Measurements from ENCODE around the gene RAMACL.

Gene RAMACL

GRCh38 chr6:166617359-166617758 is 30.9 kb upstream of the RAMACL start:
- DNase-seq: no peak

DNA sequence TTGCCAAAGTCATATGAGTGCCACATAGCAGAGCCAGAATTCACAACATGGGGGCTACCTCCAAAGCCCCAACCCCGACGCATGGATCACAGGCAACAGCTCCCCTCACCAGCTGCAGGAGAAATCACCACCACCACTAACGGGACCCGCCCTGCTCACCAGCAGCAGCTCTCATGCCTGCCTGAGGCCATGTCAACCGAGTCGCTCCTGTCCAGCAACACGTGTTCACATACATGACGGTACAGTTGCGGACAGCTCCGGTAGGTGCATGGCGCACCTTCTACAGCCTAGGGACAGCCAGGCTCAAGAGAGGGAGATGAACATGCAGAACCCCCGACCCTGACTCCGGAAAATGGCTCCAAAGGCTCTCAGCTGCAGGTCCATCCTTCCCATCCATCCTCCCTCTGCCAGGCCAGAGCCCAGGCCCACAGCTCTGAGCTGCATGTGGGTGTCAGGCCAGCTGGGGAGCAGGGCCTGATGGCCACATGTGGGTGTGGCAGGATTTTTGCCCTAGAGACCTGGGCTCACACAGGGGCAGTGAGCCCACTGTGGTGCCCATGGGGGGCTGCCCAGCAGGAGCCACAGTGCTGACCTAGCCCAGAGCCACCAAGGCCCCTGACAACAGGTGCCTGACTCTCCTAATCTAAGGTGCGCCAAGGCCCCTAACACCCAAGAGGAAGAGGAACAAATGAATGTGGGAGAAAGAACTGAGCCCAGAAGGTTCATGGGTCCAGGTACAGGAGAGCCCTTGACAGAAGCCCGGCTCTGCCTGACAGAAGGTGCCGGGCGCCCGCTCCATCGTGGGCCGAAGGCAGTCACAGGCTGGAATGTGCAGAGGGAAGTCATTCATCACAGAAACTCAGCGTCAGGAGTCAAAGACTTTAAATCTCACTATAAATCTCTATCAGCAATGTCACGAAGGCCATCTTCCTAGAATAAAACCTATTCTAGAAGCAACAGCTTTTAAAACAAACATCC is 30.1 kb upstream of the RAMACL start:
- no peak for DNase-seq

- DNase-seq: no peak
These were observed 28.7 kb upstream of the RAMACL start for GRCh38 chr6:166615059-166615770.

DNA sequence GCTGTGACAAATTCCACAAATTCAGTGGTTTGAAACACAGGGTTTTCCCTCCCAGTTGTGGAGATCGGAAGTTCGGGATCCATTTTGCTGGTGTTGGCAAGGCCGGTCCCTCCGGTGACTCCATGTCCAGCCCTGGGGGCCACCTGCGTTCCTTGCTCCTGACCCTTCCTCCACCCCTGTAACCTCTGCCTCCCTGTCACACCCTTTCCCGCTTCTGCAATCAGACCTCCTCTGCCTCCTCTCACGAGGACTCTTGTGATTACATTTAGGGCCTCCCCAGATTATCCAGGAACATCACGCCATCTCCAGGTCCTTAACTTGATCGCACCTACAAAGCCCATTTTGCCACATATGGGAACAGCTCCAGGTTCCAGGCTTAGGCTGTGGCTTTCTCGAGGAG is 28.1 kb upstream of the RAMACL start:
- DNase-seq: no peak

DNA sequence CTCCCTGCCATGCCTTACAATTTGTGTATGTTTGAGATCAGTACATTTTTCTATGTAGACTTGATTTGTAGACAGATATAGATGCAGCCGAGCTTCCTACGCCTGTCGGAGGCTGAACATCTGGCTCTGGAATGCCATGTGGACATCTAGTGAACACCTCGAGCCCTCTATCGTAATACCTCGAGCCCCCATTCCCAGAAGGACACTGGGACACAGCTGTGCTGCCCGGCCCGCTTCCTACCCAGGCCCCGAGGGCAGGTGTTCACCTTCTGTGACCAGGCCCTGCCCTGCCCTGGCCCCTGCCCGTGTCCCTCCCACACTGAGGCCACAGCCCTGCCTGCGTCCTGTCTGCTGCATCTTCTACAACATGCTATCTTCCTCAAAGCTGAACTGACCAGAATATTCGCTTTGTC is 27.7 kb upstream of the RAMACL start:
- DNase-seq: no peak

GRCh38 chr6:166613027-166613426 is 26.5 kb upstream of the RAMACL start:
- no peak for DNase-seq

DNA sequence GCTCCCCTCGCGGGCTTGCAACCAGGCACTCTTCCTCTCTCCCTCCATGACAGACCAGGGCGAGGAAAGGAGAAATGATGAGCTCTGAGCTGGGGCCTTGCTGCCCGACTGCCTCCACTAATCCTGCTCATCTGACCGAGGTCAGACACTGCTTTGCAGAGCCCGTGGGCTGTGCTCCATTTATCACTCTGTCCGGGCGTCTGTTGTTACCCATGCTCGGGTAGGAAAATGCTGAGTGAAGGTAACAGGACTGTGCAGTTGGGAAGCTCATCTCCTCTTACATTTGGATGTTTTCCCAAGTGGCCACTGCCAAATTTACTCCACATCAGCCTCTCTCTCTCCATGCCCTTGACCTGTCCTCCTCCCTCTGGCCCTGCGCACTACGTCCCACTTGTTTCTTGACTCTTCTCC is 26.0 kb upstream of the RAMACL start:
- no peak for DNase-seq

DNA sequence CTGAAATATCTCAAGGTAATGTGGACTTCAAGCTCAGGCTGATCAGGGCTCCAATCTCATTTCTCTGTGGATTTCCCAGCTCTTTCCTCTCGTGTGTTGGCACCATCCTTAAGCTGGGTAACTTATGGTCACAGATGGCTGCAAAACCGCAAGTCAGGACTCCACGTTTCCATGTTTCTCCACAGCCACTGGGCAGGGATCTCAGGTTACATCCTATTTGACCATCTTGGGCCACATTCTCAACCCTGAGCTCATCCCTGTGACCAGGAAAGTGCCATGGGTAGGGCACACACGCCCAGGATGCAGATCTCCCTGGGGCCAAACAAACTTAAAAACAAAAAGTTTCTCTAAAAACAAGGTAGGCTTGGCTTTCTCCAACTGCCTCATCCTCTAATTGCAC is 25.2 kb upstream of the RAMACL start:
- DNase-seq: no peak

DNA sequence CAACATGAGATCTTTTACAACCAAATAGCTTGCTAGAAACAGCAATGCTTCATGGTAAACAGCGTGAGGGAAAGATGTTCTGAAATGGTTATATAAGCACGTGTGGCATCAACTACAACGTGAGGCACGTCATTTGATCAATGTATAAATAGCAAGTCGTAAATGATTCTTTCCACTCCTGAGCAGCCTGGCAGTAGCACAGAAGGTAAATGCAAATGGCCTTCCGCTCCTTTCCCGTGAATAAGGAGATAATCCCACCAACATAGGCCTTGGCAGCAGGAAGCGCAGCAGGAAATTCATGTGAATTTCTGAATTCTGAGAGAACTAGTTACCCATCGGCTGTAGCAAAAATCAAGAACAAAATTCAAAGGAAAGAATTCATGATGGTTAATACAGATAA is 23.6 kb upstream of the RAMACL start:
- no peak for DNase-seq

DNA sequence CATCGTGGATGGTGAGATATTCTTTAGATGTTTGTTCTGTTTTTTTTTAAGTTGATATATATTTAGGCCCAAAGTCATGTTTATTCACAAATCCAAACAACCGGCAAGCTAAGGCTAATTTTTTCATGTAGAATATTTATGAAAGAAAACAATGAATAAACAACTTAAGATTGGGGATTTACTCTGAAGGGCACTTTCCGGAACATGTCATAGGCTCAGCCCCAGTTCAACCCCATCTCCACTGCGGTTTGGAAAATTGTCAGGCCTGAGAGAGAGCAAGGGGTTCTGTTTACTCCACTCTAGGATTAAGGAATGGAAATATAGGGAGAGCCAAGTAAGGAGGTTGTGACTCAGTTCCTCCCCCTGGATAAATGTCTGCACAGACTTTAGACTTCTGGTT is 22.3 kb upstream of the RAMACL start:
- DNase-seq: no peak

DNA sequence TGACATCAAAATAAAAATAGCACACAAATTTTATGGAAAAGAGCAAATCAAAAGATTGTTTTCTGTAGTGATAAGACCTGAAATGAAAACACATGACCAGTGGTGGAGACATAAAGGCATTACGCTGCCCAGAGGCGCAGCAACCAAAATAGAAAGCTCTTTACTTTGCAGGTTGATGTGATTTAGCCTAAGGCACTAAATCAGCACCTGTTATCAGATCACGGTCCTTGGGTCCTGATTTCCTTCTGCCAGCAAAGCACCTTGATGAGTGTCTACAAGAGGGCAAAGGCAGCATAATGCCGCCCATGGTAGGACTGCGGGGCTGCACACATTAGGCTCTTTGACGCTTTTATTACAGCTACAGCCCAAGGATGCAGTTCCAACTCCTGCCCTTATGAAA is 19.3 kb upstream of the RAMACL start:
- no peak for DNase-seq

DNA sequence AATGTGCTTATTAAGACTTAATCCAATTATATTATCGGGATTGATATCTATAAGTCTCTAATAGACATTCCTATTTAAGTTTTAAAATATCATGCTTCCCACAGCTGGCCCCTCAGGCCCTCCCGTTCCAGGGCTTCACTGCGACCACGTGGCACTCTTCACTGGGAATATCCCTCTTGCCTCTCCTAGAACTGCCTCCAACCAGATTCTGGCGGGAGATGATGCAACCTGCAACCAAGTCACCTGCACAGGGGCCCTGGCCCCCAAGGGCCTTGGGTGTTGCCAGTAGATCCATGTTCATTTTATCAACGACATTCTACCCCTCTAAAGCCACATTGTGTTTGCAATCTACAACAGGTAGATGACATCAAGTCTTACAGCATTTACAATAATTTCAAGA is 18.4 kb upstream of the RAMACL start:
- no peak for DNase-seq

DNA sequence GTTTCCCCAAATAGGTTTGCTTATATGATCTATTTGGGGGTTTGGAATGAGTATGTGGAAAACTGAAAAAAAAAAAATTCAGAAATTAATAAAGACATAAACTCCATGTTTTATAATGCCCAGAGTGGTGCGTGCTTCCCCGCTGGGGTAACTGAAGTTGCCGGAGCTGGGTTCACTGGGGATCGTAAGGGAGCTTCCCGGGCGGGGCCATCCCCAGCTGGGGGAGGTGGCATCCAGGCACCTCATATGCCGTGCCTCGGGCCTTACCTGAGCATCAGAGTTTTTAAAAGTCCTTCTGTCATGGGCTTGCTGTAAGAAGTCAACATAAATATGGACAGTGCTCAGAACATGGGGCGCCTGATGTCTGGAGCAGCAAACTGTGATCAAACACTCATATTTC is 17.9 kb upstream of the RAMACL start:
- DNase-seq: no peak

- no peak for DNase-seq
These were observed 16.7 kb upstream of the RAMACL start for GRCh38 chr6:166603043-166603690.

DNA sequence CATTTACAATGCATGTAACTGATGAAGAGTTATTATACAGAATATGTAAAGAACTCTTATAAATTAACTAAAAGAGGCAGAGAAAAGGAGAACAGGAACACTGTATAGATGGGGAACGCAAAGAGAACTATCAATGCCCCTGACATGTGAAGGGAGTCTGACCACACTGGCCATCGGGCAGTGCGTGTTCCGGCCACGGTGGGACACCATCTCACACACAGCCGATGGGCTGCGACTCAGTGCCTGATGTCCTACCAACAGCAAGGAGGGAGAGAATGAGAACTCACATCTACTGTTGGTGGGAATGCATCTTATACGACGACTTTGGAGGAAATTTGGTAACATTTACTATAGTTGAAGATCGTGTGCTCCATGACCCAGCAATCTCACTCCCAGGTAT is 15.5 kb upstream of the RAMACL start:
- DNase-seq: no peak

DNA sequence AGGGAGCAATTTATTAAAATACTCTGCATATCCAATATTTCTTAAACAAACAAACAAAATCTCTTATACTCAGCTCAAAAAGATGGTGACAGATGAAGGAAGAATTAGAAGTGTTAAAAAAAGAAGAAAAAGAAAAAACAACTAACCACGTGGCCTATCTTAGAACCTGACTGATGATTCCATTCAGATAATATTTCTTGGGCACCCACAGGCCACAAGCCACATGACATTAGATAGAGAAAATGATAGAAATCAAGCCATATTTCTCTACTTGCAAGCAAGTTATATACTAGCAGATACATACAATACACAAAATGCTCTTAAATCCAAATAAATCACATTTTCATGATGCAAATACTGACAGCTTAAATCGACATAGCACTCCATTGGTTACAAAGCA is 14.5 kb upstream of the RAMACL start:
- DNase-seq: no peak

- no peak for DNase-seq
These were observed 12.7 kb upstream of the RAMACL start for GRCh38 chr6:166599205-166599604.

DNA sequence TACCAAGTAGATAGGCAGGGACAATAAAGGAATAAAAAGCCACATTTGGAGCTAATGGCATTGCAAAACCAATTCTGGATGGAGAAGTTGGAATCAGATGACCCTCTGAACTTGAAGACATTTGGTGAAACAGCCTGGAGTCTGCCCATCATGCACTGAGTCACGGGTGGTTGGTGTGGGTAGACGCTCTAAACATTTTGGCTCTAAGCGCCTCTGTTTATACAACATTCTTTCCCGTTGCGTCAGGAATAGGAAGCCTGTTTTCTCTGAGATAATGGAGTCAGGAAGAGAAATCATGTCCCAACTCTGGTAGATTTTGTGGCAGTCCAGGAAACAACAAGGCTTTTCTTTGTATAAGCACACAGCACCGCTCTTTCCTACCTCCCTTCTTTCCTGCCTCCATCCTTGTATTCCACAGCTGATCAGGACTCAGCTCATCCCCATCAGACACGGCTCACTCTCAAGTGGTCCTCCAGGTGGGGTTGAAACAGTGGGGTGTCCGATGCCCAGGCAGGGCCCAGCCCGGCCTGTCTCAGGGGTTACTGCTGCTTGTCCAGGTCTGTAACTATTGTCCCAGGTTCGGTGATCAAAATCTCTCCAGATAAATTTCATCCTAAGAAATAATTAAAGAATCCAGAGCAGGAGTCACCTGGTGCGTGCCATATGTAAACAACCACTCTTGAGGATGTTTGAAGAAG is 12.1 kb upstream of the RAMACL start:
- DNase-seq: no peak

DNA sequence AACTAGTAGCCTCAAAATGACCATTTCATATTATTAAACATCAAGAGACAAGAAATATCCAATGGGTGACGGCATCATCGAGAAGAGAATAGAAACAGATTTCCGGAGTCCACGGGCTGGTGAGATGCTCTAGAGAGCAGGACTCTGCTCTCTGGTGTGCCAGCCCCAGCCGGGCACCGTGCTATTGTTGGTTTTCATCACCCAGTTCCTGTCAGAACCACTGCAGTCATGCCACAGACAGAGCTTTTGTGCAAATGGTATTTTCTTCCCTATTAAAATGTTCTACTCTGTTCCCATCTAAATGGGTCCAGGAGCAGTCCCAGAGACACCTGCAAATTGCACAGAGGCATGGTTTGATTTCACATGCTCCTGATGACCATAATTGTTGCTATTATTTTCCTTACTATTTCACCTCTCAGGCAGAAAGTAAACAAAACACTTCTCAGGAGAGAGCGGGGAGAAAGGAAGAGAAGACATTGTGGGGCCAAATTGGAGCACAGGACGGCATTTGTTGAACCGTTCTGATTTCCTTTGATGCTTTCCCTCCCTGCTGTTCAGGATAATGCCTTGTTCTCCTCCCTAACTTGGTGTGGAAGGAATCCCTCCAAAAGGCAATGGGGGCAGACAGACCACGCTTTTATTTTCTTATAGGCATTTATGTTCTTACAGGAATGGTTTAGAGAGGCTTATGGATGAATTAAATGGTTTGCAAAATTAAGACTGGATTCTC is 11.4 kb upstream of the RAMACL start:
- no peak for DNase-seq

- DNase-seq: no peak
These were observed 10.5 kb upstream of the RAMACL start for GRCh38 chr6:166596776-166597507.

GRCh38 chr6:166595949-166596348 is 9.5 kb upstream of the RAMACL start:
- no peak for DNase-seq

Data from T1000 (cell line).